GM13977 (cell line): ENCODE measurements around the gene ATXN2L.

Experiments
- DNase-seq: peaks from one replicate; pipeline ENCODE4 v3.0.0; 2012; ENCODE audit warnings: low spot score
- in situ Hi-C: fragments of 300-500 bp; cut with MboI; formaldehyde crosslinking; loops from one replicate; pipeline ENCODE4 v1.12.0; 2022; ENCODE audit warnings: low sequenced_read_pairs, low pct_unique_long_range_greater_than_20kb, mixed read lengths, inconsistent platforms; ENCODE audit not compliant: unreplicated experiment
- TF ChIP-seq, protein P1 (sequence below): IDR thresholded peaks from 2 replicates; pipeline ENCODE4 v1.5.1; 2012; ENCODE audit warnings: mild to moderate bottlenecking, control low read depth; ENCODE audit not compliant: insufficient read depth; ENCODE audit errors: extremely low read depth, missing control alignments

Gene ATXN2L

GRCh38 chr16:28873543-28874201 lies 50.9 kb downstream of the ATXN2L start:
- in situ Hi-C loops: loop anchor here (10.0 kb wide), 1 partner anchor 71 kb away; no protein-coding TSS in a partner anchor
- DNase-seq: peak; percentile 83
- TF ChIP-seq, protein P1, sequence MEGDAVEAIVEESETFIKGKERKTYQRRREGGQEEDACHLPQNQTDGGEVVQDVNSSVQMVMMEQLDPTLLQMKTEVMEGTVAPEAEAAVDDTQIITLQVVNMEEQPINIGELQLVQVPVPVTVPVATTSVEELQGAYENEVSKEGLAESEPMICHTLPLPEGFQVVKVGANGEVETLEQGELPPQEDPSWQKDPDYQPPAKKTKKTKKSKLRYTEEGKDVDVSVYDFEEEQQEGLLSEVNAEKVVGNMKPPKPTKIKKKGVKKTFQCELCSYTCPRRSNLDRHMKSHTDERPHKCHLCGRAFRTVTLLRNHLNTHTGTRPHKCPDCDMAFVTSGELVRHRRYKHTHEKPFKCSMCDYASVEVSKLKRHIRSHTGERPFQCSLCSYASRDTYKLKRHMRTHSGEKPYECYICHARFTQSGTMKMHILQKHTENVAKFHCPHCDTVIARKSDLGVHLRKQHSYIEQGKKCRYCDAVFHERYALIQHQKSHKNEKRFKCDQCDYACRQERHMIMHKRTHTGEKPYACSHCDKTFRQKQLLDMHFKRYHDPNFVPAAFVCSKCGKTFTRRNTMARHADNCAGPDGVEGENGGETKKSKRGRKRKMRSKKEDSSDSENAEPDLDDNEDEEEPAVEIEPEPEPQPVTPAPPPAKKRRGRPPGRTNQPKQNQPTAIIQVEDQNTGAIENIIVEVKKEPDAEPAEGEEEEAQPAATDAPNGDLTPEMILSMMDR: peak; percentile 78

- no peak for DNase-seq
- in situ Hi-C loops: loop anchor here (10.0 kb wide), 1 partner anchor 70 kb away; no protein-coding TSS in a partner anchor
- TF ChIP-seq, protein P1: no peak
These were observed 51.6 kb downstream of the ATXN2L start for GRCh38 chr16:28874406-28874805.

DNA sequence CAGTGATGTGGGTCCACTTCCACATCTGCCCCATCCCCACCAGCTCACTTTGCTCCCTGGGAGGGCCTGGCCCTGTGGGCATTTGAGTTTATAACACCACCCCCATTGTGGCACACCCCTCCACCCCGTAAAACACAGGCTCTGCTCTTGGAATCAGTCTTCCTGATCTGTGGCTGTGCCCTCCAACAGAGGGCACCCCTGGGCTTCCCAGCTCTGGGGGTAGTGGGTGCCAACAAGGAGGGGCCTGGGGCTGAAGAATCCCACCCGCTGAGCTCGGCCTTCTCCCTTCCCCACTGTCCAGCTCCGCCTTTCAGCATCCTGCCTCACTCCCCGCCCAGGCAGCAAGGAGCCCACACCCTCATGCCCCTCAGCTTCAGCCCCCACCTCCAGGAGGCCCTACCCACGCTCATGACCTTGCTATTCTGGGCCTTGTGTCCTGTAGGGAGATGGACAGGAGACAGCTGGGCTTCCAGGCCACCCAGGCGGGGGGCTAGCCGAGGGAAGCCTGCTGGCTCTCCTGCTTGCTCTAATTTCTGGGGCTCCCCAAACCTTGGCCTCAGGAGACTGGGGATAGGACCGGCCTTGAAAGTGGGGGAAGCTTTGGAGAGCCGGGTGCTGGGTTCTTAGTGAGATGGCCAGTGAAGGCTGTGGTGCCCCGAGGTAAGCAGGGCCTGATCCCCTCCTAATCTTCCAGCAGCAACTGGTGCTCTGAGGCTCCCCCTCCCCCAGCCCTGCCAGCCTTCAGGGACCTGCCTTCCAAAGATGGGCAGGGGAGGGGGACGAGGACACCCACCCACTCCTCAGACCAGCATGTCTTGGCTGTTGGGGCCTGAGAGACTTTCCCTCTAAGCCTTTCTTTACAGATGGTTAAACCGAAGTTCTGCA lies 52.6 kb downstream of the ATXN2L start:
- TF ChIP-seq, protein P1: no peak
- in situ Hi-C loops: loop anchor here (10.0 kb wide), 1 partner anchor 69 kb away; no protein-coding TSS in a partner anchor
- no peak for DNase-seq

GRCh38 chr16:28876019-28876659 lies 53.3 kb downstream of the ATXN2L start:
- TF ChIP-seq, protein P1: no peak
- in situ Hi-C loops: loop anchor here (10.0 kb wide), 1 partner anchor 69 kb away; no protein-coding TSS in a partner anchor
- no peak for DNase-seq

- no peak for DNase-seq
- TF ChIP-seq, protein P1: no peak
- in situ Hi-C loops: loop anchor here (10.0 kb wide), 1 partner anchor 68 kb away; no protein-coding TSS in a partner anchor
These were observed 54.3 kb downstream of the ATXN2L start for GRCh38 chr16:28876973-28877654.

DNA sequence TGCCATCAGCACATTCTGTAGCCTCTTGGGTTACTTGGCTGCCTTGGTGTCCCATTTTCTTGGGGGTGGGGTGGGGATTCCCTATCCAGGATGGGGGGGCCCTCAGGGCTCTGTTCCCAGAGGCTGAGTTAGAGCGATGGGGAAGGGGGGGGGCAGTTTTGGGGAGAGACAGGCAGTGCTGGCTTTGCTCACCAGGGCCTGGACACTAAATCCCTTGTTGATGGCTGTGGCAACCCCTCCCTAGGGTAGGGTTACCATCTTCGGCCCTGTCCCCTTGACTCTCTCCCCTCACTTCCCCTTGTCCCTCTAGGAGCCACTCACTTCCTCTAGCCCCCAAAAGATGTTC lies 54.8 kb downstream of the ATXN2L start:
- DNase-seq: no peak
- in situ Hi-C loops: loop anchor here (10.0 kb wide), 1 partner anchor 67 kb away; no protein-coding TSS in a partner anchor
- TF ChIP-seq, protein P1: no peak
